Effector memory CD8-positive, alpha-beta T cell (primary cell): ENCODE results near the gene TINAGL1.

Experiments
- ATAC-seq: fragments of 150-1000 bp; cut with Tn5 transposase; replicated peaks from 2 replicates; pipeline ENCODE4 v1.10.0; 2021; ENCODE audit warnings: mild to moderate bottlenecking, moderate library complexity
- DNase-seq, 3 experiments: peaks; one replicate each; pipeline ENCODE4 v3.0.0; 2021
- H3K27ac Mint-ChIP-seq, 2 donors: one replicate each; pipeline ENCODE4 v1.8.0; 2022; ENCODE audit warnings: mild to moderate bottlenecking in 2 of 2, mixed read lengths in 2 of 2, moderate library complexity in 2 of 2
- H3K27me3 Mint-ChIP-seq, 2 donors: one replicate each; pipeline ENCODE4 v1.8.0; 2022; ENCODE audit warnings: mixed read lengths in 2 of 2
- H3K36me3 Mint-ChIP-seq: one replicate; pipeline ENCODE4 v1.8.0; 2022; ENCODE audit warnings: mild to moderate bottlenecking, moderate library complexity, mixed read lengths; ENCODE audit not compliant: insufficient read depth
- H3K4me1 Mint-ChIP-seq, 2 donors: one replicate each; pipeline ENCODE4 v1.8.0; 2022; ENCODE audit warnings: low read depth in 2 of 2, mixed read lengths in 2 of 2
- H3K4me3 Mint-ChIP-seq, 2 donors: one replicate each; pipeline ENCODE4 v1.8.0; 2022; ENCODE audit warnings: mild to moderate bottlenecking in 2 of 2, mixed read lengths in 2 of 2, moderate library complexity in 2 of 2
- H3K9me3 Mint-ChIP-seq, 2 donors: one replicate each; pipeline ENCODE4 v1.8.0; 2022; ENCODE audit warnings: mixed read lengths in 2 of 2

TINAGL1 gene

GRCh38 chr1:31552489-31552888 lies 23.8 kb upstream of the TINAGL1 start:
- H3K4me1 Mint-ChIP-seq, result peaks cover 3 to 8% of the 10 kb centered on the region in 2 donors
- H3K27me3 Mint-ChIP-seq, result peaks cover 24 to 46% of the 10 kb centered on the region in 2 donors
- no peak overlapping the region for H3K27ac Mint-ChIP-seq
- DNase-seq, result no peak
- H3K36me3 Mint-ChIP-seq, result peaks cover 3% of the 10 kb centered on the region
- no peak for ATAC-seq
- H3K9me3 Mint-ChIP-seq, result no peaks in the 10 kb centered on the region
- H3K4me3 Mint-ChIP-seq, result no peak overlapping the region

- Mint-ChIP-seq H3K4me3 (no peak overlapping the region), H3K9me3 (no peaks in the 10 kb centered on the region), H3K4me1 (no peaks in the 10 kb centered on the region), H3K27me3 (peaks cover 54 to 62% of the 10 kb centered on the region in 2 donors), H3K27ac (no peak overlapping the region), H3K36me3 (peaks cover 3% of the 10 kb centered on the region)
- ATAC-seq (no peak), DNase-seq (no peak)
Measured at GRCh38 chr1:31556481-31557006, 19.8 kb upstream of the TINAGL1 start.

- H3K36me3 Mint-ChIP-seq, result peaks cover 2% of the 10 kb centered on the region
- DNase-seq (no peak), ATAC-seq (no peak)
- H3K9me3 Mint-ChIP-seq, result no peaks in the 10 kb centered on the region
- no peak overlapping the region for H3K4me3 Mint-ChIP-seq
- peaks cover 65 to 68% of the 10 kb centered on the region in 2 donors for H3K27me3 Mint-ChIP-seq
- H3K27ac Mint-ChIP-seq, result no peak overlapping the region
- H3K4me1 Mint-ChIP-seq, result no peaks in the 10 kb centered on the region
Measured at GRCh38 chr1:31559715-31560114, 16.6 kb upstream of the TINAGL1 start.

GRCh38 chr1:31560394-31560793 lies 15.9 kb upstream of the TINAGL1 start:
- ATAC-seq (no peak), DNase-seq (no peak)
- no peak overlapping the region for H3K4me3 Mint-ChIP-seq
- H3K27me3 Mint-ChIP-seq, result peaks cover 65 to 72% of the 10 kb centered on the region in 2 donors
- no peak overlapping the region for H3K27ac Mint-ChIP-seq
- no peaks in the 10 kb centered on the region for H3K4me1 Mint-ChIP-seq
- H3K36me3 Mint-ChIP-seq, result no peaks in the 10 kb centered on the region
- H3K9me3 Mint-ChIP-seq, result no peaks in the 10 kb centered on the region

- H3K4me3 Mint-ChIP-seq, result no peak overlapping the region
- H3K27me3 Mint-ChIP-seq, result peaks cover 60 to 87% of the 10 kb centered on the region in 2 donors
- DNase-seq (no peak), ATAC-seq (no peak)
- H3K36me3 Mint-ChIP-seq, result no peaks in the 10 kb centered on the region
- H3K9me3 Mint-ChIP-seq, result no peaks in the 10 kb centered on the region
- no peaks in the 10 kb centered on the region for H3K4me1 Mint-ChIP-seq
- H3K27ac Mint-ChIP-seq, result no peak overlapping the region
Measured at GRCh38 chr1:31562707-31563360, 13.5 kb upstream of the TINAGL1 start.

GRCh38 chr1:31564606-31564989 lies 11.7 kb upstream of the TINAGL1 start:
- ATAC-seq (no peak), DNase-seq (no peak)
- Mint-ChIP-seq H3K9me3 (no peaks in the 10 kb centered on the region), H3K4me1 (no peaks in the 10 kb centered on the region), H3K4me3 (no peak overlapping the region), H3K27me3 (peaks cover 59 to 94% of the 10 kb centered on the region in 2 donors), H3K27ac (no peak overlapping the region), H3K36me3 (no peaks in the 10 kb centered on the region)

GRCh38 chr1:31567956-31568570 lies 8.3 kb upstream of the TINAGL1 start:
- peaks cover 59 to 94% of the 10 kb centered on the region in 2 donors for H3K27me3 Mint-ChIP-seq
- no peaks in the 10 kb centered on the region for H3K36me3 Mint-ChIP-seq
- no peaks in the 10 kb centered on the region for H3K9me3 Mint-ChIP-seq
- ATAC-seq (no peak), DNase-seq (no peak)
- H3K27ac Mint-ChIP-seq, result no peak overlapping the region
- H3K4me1 Mint-ChIP-seq, result no peaks in the 10 kb centered on the region
- H3K4me3 Mint-ChIP-seq, result no peak overlapping the region

GRCh38 chr1:31568895-31569595 lies 7.3 kb upstream of the TINAGL1 start:
- no peak for DNase-seq
- no peaks in the 10 kb centered on the region for H3K9me3 Mint-ChIP-seq
- H3K4me1 Mint-ChIP-seq, result no peaks in the 10 kb centered on the region
- no peak overlapping the region for H3K27ac Mint-ChIP-seq
- no peak for ATAC-seq
- H3K27me3 Mint-ChIP-seq, result peaks cover 57 to 92% of the 10 kb centered on the region in 2 donors
- no peaks in the 10 kb centered on the region for H3K36me3 Mint-ChIP-seq
- H3K4me3 Mint-ChIP-seq, result no peak overlapping the region

GRCh38 chr1:31569596-31570173 lies 6.6 kb upstream of the TINAGL1 start:
- no peaks in the 10 kb centered on the region for H3K9me3 Mint-ChIP-seq
- H3K27me3 Mint-ChIP-seq, result peaks cover 63 to 85% of the 10 kb centered on the region in 2 donors
- no peaks in the 10 kb centered on the region for H3K4me1 Mint-ChIP-seq
- no peaks in the 10 kb centered on the region for H3K36me3 Mint-ChIP-seq
- DNase-seq (no peak), ATAC-seq (no peak)
- H3K4me3 Mint-ChIP-seq, result no peak overlapping the region
- H3K27ac Mint-ChIP-seq, result no peak overlapping the region

- Mint-ChIP-seq H3K36me3 (no peaks in the 10 kb centered on the region), H3K4me1 (no peaks in the 10 kb centered on the region), H3K4me3 (no peak overlapping the region), H3K27ac (no peak overlapping the region), H3K9me3 (no peaks in the 10 kb centered on the region), H3K27me3 (peaks cover 68 to 80% of the 10 kb centered on the region in 2 donors)
- no peak for ATAC-seq
- DNase-seq, result no peak
Measured at GRCh38 chr1:31570228-31570627, 6.1 kb upstream of the TINAGL1 start.

- ATAC-seq, result no peak
- peaks cover 70 to 73% of the 10 kb centered on the region in 2 donors for H3K27me3 Mint-ChIP-seq
- H3K27ac Mint-ChIP-seq, result no peak overlapping the region
Measured at GRCh38 chr1:31570906-31571305, 5.4 kb upstream of the TINAGL1 start.

GRCh38 chr1:31571340-31572295 lies 4.7 kb upstream of the TINAGL1 start:
- H3K9me3 Mint-ChIP-seq, result no peaks in the 10 kb centered on the region
- no peak overlapping the region for H3K27ac Mint-ChIP-seq
- ATAC-seq (no peak), DNase-seq (no peak)
- no peak overlapping the region for H3K4me3 Mint-ChIP-seq
- peaks cover 0 to 2% of the 10 kb centered on the region in 2 donors for H3K4me1 Mint-ChIP-seq
- H3K27me3 Mint-ChIP-seq, result peaks cover 66 to 71% of the 10 kb centered on the region in 2 donors
- H3K36me3 Mint-ChIP-seq, result peaks cover 2% of the 10 kb centered on the region

More at GRCh38 chr1:31570906-31571305, 5.4 kb upstream of the TINAGL1 start:
- H3K36me3 Mint-ChIP-seq, result no peaks in the 10 kb centered on the region
- no peaks in the 10 kb centered on the region for H3K4me1 Mint-ChIP-seq
- H3K9me3 Mint-ChIP-seq, result no peaks in the 10 kb centered on the region
- no peak for DNase-seq
- H3K4me3 Mint-ChIP-seq, result no peak overlapping the region
